VCaP (cell line): ENCODE results near the gene CKB.

ENCODE experiments used
- H3K27ac ChIP-seq: fragments of 450-650 bp; 2 replicates; pipeline ENCODE4 v1.5.1; 2017
- CTCF ChIP-seq: fragments of 450-650 bp; conservative IDR thresholded peaks from 2 replicates; pipeline ENCODE4 v1.5.1; 2017; ENCODE audit warnings: mild to moderate bottlenecking, moderate library complexity

CKB gene

GRCh38 chr14:103512701-103513611, 9.7 kb downstream of the CKB start:
- peak overlapping the region; percentile 59 for H3K27ac ChIP-seq
- no peak for TF ChIP-seq CTCF

GRCh38 chr14:103512180-103512579, 10.4 kb downstream of the CKB start:
- H3K27ac ChIP-seq = peak overlapping the region; percentile 59

- TF ChIP-seq CTCF = peak; percentile 27
- H3K27ac ChIP-seq = no peak overlapping the region
Observed at GRCh38 chr14:103510724-103511693, 11.6 kb downstream of the CKB start.

GRCh38 chr14:103509864-103510723, 12.5 kb downstream of the CKB start:
- TF ChIP-seq CTCF = no peak

GRCh38 chr14:103508521-103509329, 13.9 kb downstream of the CKB start:
- no peak overlapping the region for H3K27ac ChIP-seq
- TF ChIP-seq CTCF = no peak

More at GRCh38 chr14:103509864-103510723, 12.5 kb downstream of the CKB start:
- no peak overlapping the region for H3K27ac ChIP-seq

GRCh38 chr14:103507751-103508150, 14.9 kb downstream of the CKB start:
- no peak for TF ChIP-seq CTCF
- no peak overlapping the region for H3K27ac ChIP-seq
